Femur (tissue), 1 donor: ENCODE measurements around the gene ACOX3.

Experiments used
- DNase-seq: peaks from one replicate; pipeline ENCODE4 v3.0.0-alpha.2; 2017

The ACOX3 gene

GRCh38 chr4:8333726-8334460, 106.6 kb downstream of the ACOX3 start:
- DNase-seq = peak; percentile 8

DNA sequence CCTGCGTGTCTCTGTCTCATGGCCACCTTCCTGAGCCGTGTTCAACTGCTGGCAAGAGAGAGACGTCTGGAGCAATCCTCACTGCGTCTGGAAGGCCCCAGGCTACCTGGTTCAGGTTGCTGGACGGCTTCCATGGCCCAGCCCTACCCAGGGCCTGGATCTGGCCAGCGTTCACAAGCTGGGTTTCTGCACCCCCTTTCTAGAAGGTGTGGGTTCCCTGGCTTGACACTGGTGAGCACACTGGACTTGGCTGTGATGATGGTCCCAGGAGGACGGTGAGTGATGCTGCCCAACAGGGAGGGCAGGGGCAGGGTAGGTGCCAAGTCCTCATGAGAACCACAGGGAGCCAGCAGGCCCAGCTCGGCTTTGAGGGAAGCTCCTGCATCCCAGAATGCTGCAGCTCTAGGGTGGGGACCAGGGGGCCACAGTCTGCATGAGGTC, 107.6 kb downstream of the ACOX3 start:
- peak; percentile 18 for DNase-seq

GRCh38 chr4:8332038-8332857, 108.3 kb downstream of the ACOX3 start:
- peak; percentile 12 for DNase-seq

DNA sequence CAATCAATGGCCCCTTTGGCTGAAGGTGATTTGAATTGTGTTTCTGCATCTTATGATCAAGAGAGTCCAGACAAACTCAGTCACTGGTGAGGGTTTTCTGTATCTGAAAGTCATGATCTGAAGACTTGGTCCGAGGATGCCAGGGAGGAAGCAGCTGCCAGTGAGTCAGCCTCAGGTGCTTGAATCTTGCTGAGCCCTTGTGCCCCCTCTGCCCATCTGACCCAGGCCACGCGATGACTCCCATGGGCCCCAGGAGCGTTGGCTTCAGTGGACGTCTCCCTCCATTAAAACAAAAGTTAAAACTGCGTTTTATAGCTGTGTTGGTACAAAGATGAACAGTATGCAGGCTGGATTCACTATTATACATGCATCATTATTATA, 109.0 kb downstream of the ACOX3 start:
- peak; percentile 11 for DNase-seq

DNA sequence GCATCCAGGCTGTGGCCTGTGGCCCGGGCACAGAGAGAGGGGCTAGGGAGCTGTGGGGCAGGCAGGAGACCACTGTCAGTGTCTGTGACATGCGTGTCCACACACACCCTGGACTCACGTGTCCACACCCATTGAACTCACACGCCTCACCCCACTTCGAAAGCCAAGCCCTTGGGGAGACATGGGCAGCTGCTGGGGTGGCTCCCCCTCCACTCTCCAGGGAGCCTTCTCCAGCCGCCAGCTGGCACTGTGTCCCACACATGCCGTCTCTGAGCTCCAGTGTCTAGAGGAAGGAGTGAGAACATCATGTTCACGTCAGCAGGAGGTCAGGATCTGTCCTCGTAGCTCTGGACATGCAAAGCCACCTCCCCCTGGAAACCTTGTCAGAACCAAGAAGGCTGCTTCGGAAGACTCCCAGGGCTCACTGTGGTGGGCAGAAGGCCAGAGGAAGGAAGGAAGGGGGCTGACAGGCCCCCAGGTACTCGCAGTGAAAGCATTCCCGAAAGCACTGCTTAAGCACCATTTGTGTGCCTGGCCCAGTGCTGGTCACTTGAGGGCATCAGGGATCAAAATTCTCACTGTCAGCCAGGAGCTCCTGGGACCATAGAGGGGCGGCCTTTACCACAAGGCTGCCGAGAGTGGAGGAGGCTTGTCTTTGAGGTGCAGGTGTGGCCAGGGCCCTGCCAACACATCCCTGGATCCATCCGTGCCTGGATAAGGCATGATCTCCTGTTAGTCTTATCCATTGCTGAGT, 109.5 kb downstream of the ACOX3 start:
- DNase-seq = peak; percentile 54

GRCh38 chr4:8329859-8330761, 110.4 kb downstream of the ACOX3 start:
- DNase-seq = peak; percentile 15

GRCh38 chr4:8329560-8329858, 111.0 kb downstream of the ACOX3 start:
- no peak for DNase-seq

DNA sequence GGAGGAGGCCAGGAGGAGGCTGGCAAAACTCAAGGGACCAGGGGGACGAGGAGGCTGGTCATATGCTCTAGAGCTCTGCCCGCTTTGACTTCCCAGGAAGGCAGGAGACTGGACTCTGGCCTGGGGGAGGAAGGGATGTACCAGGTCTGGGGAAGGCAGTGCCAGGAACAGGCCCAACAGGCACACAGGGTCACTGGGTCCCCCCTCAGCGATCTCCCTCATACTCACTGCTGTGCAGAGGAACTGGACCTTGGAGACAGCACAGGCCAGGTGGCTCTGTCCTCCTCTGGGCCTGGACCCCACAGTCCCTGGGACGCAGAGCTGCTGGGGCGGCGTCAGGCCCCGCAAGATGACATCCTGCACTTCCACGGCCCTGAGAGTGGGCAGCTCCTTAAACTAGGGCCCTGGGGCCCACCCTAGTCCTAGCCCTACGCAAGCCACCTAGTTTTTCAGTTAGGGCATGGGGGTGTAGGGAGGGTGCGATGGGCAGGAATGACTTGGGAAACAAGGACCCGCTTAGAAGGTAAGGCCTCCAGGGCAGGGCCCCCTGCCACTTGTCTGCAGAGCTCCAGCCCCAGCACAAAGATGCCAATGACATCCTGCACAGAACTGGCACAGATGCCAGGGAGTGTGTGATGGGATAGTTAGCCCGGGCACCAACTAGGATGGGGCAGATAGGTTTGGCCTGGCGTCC, 111.5 kb downstream of the ACOX3 start:
- DNase-seq = no peak

DNA sequence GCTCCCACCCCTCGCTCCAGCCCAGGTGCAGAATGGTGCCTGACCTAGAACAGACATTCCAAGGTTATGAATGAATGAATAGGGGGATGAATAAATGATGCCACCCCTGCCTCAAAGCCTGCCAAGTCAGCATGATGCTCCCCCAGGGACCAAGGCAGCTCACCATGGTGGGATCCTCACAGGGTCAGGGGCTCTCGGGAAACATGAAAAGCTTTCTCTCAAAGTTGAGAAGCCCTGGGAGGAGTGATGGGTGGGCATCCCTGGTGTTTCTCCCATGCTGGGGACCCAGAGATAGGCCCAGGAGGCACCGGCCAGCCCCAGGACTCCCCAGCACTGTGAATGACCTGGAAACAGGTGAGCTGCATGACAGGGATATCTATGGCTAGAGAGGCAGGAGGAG, 112.1 kb downstream of the ACOX3 start:
- DNase-seq = no peak

GRCh38 chr4:8326206-8326605, 114.3 kb downstream of the ACOX3 start:
- peak; percentile 77 for DNase-seq

DNA sequence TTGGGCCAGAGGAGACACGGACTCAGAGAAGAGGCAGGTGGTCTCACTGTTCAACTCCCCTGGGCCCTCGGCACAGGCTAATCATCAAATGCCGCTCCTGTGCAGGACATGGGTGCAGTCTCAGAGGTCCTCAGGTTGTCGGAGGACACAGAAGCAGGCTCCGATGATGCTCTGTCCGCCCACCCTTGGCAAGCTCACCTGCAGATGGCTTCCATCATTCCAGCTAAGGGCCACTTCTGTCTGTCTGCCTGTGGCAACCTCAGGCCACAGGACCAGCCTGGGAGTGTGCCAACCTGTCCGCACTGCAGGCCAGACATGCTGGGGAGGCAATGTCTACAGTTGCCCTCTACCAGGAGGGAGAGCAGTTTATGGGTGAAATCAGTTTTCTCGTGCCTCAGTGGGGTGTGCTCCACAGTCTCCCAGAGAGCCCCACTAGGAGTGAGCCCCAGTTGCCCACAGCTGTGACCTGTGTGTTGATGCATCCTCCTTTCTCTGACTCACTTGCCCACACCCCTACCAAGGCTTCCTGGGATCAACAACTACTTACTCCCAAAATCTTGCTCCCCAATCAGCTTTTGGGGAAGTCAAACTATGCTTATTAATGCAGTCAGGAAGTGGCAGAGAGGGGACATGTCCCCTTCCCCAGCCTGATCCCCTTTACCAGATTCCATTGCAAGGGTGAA, 115.1 kb downstream of the ACOX3 start:
- peak; percentile 24 for DNase-seq

- no peak for DNase-seq
Measured at GRCh38 chr4:8324640-8325239, 115.8 kb downstream of the ACOX3 start.

DNA sequence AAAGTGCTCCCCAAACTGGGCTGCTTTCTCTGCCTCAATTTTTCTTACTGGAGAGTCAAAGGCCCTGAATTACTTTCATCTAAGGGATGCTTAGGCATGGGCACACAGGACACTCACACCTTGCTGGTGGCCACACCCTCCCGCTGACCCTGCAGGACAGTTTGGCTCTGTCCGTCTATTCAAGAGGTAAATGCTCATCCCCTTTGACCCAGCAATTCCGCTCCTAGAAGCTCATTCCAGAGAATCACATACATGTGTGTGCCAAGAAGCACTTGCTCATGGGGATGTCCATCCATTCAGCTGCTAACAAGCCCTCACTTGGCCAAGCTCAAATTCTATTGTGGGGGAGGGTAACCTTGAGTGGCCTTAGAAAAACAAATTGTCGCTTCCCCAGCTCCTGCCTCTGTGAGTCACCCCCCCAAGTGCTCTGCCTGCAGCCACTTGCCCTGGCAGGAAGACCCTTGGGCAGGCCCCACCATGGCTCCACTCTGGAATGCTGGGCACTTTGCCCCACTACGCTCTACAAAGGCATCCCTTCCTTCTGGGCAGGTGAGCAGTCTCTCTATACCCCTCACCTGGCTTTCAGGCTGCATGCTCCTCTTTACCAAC, 116.5 kb downstream of the ACOX3 start:
- peak; percentile 12 for DNase-seq

- DNase-seq = peak; percentile 11
Measured at GRCh38 chr4:8322794-8323704, 117.5 kb downstream of the ACOX3 start.

GRCh38 chr4:8321771-8322170, 118.8 kb downstream of the ACOX3 start:
- peak; percentile 2 for DNase-seq

GRCh38 chr4:8321220-8321619, 119.3 kb downstream of the ACOX3 start:
- no peak for DNase-seq

DNA sequence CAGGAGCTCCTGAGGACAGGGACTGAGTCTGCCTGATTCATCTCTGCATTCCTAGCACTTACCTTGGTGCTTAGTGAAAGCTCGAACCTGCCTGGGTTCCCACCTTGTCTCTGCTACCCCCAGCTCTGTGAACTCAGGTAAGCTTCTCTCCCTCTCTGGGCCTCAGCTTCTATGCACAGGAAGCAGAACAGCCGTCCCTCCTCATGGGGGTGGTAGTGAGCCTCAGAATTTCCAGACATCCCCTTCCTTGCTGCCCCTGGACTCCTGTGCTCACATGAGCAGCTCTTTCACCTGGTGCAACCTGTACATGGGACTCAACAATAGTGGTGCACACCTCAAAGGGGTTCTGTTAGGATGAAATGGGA, 120.2 kb downstream of the ACOX3 start:
- peak; percentile 21 for DNase-seq

- peak; percentile 58 for DNase-seq
Measured at GRCh38 chr4:8319731-8320385, 120.7 kb downstream of the ACOX3 start.

- peak; percentile 17 for DNase-seq
Measured at GRCh38 chr4:8319061-8319460, 121.5 kb downstream of the ACOX3 start.
